ENCODE measurements around the gene SLC1A2.

DNA sequence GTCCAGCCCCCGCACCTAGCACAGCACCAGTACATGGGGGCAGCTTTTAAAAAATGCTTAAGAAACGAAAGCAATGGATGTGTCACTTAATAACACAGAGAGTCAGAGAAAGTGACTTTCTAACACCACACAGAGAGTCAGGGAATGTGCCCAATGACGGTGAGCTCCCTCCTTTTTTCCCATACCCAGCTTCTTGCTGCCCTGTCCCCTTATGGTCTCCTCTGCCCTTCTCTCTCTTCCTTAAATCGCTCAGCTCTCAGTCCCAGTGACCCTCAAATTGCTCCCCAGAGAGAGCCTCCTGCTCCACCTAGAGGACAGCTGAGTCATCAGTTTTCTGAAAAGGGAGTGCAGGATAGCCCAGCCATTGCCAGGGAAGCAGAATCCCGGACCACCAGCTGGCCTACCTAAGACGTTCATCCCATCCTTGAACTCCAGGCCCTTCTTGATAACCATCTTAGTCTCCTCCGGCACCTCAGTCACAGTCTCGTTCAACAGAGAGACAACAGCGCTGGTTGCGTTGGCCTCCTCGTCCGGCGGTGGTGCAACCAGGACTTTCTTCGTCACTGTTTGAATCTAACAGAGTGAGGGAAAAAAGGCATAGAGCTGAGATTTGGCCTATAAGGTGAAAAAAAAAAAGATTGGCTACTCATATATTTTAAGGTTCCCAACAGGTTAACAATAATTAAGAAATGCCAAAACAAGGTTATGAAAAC, 113.5 kb downstream of the SLC1A2 start:
- TF ChIP-seq POLR2AphosphoS5 (IDR thresholded peaks at IDR 0.05; ENCODE audit: low read depth, low read length) (no peak), POLR2A (IDR thresholded peaks at IDR 0.05; ENCODE audit: low read depth, low read length) (no peak), TAF1 (IDR thresholded peaks at IDR 0.05; ENCODE audit: borderline replicate concordance, low read depth, low read length) (no peak)
